ENCODE results near the gene STK11. TPM values are rescaled to one million over a fixed set of nuclear protein-coding genes. Genes with fewer than 3 reads are reported as not detected.

Gene STK11
- total RNA-seq, 4 donors from 2014 or later = 22.8 to 71.8 (median 31.9) TPM

DNA sequence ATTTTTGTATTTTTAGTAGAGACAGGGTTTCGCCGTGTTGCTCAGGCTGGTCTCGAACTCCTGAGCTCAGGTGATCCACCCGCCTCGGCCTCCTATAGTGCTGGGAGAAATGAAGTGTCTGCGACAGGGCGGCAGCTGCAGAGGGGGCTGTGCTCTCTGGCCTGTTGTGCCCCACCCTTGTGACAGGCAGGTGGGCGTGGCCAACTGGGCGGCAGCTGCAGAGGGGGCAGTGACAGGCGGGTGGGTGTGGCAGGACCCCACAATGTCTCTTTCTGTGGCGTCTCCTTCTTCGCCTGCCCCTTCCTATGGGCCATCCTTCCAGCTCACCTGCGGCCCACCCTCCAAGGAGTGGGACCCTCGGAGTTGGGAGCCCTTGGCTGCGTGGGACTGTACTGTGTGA, 11.8 kb downstream of the STK11 start:
- TF ChIP-seq, protein P1, sequence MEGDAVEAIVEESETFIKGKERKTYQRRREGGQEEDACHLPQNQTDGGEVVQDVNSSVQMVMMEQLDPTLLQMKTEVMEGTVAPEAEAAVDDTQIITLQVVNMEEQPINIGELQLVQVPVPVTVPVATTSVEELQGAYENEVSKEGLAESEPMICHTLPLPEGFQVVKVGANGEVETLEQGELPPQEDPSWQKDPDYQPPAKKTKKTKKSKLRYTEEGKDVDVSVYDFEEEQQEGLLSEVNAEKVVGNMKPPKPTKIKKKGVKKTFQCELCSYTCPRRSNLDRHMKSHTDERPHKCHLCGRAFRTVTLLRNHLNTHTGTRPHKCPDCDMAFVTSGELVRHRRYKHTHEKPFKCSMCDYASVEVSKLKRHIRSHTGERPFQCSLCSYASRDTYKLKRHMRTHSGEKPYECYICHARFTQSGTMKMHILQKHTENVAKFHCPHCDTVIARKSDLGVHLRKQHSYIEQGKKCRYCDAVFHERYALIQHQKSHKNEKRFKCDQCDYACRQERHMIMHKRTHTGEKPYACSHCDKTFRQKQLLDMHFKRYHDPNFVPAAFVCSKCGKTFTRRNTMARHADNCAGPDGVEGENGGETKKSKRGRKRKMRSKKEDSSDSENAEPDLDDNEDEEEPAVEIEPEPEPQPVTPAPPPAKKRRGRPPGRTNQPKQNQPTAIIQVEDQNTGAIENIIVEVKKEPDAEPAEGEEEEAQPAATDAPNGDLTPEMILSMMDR (IDR thresholded peaks at IDR 0.05; ENCODE audit: low read depth) = no peak

GRCh38 chr19:1218751-1219567, 13.4 kb downstream of the STK11 start:
- TF ChIP-seq, protein P1 (IDR thresholded peaks at IDR 0.05; ENCODE audit: low read depth) = no peak

DNA sequence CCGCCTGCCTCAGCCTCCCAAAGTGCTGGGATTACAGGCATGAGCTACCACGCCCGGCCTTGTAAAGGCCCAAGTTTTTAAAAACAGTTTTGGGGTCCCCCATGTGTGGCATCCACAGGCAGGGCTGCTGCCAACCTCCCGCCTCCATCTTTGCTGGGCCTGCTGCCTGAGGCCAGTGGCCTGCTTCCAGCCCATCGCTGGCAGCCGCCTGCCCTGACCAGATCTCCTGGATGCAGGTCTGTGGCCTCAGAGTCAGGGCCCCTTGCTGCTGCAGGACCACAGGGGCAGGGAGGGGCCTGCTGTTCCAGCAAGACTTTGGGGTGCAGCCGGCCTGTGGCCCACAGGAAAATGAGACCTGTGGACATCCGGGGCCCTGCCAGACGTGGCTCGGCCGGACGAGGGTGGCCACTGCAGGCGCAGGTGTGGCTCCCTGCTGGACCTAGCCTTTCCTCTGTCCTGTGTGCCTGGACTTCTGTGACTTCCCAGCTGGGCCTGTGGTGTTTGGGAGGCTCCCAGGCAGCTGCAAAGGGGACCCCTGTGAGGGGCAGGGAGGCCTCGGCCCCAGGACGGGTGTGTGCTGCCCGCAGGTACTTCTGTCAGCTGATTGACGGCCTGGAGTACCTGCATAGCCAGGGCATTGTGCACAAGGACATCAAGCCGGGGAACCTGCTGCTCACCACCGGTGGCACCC, 14.4 kb downstream of the STK11 start:
- TF ChIP-seq, protein P1 (IDR thresholded peaks at IDR 0.05; ENCODE audit: low read depth) = no peak

- TF ChIP-seq, protein P1 (IDR thresholded peaks at IDR 0.05; ENCODE audit: low read depth) = no peak
Observed at GRCh38 chr19:1220477-1220930, 14.9 kb downstream of the STK11 start.

DNA sequence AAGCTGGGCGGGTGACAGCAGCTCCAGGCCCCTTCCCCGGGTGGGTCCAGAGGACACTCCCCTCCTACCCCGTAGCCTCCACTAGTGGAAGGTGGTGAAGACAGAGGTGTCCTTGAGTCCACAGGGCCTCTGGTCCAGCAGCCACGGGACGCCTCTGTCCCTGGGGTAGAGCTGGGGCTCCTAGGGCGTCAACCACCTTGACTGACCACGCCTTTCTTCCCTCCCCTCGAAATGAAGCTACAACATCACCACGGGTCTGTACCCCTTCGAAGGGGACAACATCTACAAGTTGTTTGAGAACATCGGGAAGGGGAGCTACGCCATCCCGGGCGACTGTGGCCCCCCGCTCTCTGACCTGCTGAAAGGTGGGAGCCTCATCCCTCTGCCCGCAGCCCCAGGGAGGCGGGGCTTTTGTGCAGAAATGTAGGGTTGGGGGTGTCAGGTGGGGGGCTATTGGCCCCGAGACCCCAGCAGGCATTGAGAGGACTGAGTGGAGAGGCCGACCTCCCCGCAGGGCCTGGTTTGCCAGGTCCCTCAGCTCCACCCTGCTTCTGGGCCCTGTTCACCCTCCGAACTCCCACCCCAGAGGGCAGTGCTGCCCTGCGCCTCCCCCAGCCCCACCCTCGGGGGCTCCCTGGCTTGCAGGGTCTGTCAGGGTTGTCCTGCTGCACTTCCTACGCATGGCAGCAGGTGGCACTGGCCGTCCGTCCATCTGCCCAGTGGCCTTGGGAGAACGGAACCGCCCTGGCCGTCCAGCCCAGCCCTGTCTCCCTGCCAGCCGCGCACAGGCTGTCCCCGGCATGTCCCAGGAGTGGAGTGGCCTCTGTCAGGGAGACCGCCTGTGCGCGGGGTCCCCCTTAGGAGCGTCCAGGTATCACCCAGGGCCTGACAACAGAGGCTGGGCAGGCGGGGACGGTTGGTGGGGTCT, 15.7 kb downstream of the STK11 start:
- TF ChIP-seq, protein P1 (IDR thresholded peaks at IDR 0.05; ENCODE audit: low read depth) = no peak

- TF ChIP-seq, protein P1 (IDR thresholded peaks at IDR 0.05; ENCODE audit: low read depth) = no peak
Observed at GRCh38 chr19:1221904-1222255, 16.3 kb downstream of the STK11 start.

Data from subcutaneous adipose tissue (tissue), 4 donors.